ENCODE results near the gene GPR4.
"Not testable (repeated sequence)": the region's sequence is repeated elsewhere in the genome, so short reads cannot be mapped to it uniquely, and the experiment has no call there.

The GPR4 gene

GRCh38 chr19:45623984-45624383 lies 22.0 kb upstream of the GPR4 start:
- no peak for DNase-seq (ENCODE audit: low read depth in 2 of 2)

GRCh38 chr19:45621976-45622503 lies 20.0 kb upstream of the GPR4 start:
- no peak for DNase-seq (ENCODE audit: low read depth in 2 of 2)

GRCh38 chr19:45621389-45621788 lies 19.4 kb upstream of the GPR4 start:
- DNase-seq (ENCODE audit: low read depth in 2 of 2) = no peak

DNA sequence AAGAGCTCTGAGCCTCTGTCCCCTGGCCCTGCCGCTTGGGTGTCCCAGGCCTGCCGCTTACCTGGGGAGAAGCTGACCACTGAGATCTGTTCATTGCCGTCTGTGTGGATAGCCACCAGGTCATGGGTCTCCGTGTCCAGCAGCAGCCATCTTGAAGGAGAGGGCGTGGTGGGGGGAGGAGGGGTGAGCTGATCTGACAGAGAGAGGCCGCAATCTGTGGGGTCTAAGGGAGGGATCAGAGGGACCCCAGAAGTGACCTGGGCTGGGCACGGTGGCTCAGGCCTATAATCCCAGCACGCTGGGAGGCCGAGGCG lies 14.6 kb upstream of the GPR4 start:
- no peak for DNase-seq (ENCODE audit: low read depth in 2 of 2)

DNA sequence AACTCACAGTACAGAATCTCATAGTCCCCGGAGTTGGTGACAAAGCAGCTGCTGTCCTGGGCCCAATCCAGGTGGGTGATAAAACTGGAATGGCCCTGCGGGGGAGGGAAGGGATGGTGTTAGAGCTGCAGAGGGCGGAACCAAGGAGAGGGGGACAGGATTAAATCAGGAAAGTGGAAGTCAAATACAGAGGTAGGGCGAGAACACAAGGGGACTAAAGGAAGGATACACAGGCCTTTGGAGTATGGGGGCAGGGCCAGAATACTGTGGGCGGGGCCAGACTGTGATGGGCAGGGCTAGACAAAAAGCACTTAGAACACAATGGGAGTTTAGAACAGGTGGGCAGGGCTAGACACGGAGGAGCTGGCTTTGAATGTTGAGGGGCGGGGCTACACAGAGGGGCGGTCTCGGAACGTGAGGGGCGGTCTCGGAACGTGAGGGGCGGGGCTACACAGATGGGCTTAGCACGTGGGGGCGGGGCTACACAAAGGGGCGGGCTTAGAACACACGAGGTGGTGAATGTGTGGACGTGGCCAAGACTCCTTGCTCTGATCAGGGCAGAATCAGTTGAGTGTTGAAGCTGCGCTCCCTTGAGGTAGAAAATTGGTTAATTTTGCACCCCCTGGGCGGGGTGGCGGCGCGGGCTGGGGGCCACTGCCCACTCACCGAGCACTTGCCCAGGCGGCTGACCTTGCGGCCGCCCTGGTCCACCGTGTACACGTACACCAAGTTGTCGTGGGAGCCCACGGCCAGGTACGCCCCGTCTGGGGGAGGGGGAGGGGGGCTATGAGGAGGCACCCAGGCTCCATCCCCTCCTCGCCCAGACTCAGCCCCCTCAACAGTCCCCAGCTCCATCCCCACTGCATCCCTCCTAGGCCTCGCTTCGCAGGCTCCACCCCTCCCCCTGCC lies 14.0 kb upstream of the GPR4 start:
- peak; percentile 87 to 94 for DNase-seq (ENCODE audit: low read depth in 2 of 2)

DNA sequence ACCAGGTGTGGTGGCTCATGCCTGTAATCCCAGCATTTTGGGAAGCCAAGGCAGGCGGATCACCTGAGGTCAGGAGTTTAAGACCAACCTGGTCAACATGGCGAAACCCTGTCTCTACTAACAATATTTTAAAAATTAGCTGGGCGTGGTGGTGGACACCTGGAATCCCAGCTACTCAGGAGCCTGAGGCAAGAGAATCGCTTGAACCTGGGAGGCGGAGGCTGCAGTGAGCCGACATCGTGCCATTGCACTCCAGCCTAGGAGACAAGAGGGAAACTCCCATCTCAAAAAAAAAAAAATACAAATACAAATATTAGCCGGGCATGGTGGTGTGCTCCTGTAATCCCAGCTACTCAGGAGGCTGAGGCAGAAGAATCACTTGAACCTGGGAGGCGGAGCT lies 13.0 kb upstream of the GPR4 start:
- DNase-seq (ENCODE audit: low read depth in 2 of 2) = not testable (repeated sequence)

DNA sequence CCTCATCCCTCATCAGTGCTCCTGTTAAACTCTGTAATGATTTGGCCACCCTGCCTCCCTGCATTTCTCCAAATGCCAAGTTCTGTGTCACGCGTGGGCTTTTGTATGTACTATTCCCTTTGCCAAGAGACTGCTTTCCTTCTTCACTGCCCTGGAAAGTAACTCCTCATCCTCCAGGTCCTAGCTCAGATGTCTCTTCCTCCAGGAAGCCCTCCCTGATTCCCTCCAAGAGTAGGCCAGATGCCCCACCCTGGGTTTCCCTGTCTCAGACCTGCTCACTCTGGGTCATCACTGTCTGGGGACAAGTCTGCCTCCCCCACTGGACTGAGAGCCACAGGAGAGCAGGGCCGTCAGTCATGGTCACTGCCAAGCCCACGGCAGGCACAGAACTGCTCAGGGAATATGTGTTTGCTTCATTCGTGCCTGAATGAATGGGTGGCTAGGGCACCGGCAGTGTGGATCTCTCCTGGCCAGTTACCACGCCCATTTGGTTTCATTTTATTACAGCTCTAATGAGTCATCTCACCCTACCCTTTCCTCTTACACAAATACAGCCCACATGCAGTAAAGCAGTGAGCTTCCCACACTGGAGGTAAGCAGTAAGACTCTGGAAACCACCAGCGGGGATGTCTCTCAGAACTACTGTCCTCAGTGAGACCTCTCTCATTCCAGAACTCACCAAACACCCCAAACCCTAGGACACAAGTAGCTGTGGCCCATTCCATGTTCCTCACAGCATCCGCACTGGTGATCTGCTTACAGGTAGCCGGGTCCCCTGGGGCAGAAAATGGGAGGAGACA lies 12.1 kb upstream of the GPR4 start:
- peak; percentile 22 to 53 for DNase-seq (ENCODE audit: low read depth in 2 of 2)

DNA sequence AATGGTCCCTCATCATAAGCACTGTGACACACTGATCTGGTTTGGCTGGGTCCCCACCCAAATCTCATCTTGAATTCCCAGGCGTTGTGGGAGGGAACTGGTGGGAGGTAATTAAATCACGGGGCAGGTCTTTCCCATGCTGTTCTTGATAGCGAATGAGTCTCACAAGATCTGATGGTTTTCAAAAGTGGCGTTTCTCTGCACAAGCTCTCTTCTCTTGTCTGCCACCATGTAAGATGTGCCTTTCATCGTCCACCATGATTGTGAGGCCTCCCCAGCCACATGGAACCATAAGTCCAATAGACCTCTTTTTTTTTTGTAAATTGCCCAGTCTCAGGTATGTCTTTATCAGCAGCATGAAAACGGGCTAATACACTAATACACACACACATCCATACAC lies 6.9 kb upstream of the GPR4 start:
- DNase-seq (ENCODE audit: low read depth in 2 of 2) = no peak

DNA sequence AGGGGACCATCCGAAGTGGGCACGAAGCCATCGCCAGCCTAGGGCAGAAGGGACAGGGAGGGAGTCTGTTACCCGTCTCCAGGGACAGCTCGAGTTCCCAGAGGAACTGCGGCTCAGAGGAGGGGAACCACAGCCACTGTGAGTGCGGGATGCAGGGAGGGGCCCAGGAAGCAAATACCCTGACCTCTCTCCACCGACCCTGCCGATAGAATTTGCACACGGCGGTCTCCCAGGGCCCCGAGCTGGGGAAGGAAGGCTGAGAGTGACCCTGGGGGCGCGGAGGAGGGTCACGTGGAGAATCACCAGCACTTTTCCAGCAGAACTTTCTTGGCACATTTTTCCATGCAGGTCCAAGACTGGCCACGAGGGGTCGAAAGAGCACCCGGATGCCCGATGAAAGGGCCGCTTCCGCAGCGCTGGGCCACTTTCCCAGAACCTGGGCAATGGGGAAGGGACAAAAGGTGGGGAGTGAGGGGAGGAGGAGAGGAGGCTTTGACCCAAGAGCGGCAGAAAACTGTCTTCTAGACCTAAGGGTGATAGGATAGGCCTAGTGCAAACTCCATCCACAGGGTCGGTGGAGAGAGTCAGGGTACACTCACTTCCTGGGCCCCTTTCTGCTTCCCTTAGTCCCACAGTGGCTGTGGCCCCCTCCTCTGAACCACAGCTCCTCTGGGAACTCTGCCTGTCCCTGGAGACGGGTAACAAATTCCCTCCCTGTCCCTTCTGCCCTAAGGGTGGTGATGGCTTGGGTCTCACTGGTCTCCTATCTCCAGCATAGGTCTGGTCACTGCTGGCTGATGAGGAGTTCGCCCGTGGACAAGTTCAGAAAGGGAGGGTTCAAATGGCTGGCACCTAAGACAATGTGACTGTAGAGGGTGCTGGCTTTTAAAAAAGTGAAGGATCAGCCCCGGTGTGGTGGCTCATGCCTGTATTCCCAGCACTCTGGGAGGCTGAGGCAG lies 5.3 kb upstream of the GPR4 start:
- DNase-seq (ENCODE audit: low read depth in 2 of 2) = peak; percentile 17 to 32

DNA sequence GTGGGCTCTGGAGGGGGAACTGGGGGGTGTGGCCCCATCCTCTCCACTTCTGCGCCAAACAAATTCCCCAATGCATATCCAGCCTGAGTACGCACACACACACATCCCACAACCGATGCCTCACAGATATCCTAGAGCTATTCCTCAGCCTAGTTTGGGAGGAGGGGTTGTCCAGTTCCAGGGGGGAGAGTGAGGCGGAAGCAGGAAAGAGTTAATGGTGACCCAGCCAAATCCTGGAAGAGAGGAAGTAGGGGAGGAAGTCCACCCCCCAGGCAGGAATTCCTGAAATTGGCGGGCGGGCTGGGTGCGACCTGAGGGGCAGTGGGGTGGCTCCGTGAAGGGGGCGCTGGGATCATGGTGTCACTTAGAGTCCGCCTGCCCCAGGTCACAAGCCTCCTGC lies 897 bp downstream of the GPR4 start:
- DNase-seq (ENCODE audit: low read depth in 2 of 2) = no peak

DNA sequence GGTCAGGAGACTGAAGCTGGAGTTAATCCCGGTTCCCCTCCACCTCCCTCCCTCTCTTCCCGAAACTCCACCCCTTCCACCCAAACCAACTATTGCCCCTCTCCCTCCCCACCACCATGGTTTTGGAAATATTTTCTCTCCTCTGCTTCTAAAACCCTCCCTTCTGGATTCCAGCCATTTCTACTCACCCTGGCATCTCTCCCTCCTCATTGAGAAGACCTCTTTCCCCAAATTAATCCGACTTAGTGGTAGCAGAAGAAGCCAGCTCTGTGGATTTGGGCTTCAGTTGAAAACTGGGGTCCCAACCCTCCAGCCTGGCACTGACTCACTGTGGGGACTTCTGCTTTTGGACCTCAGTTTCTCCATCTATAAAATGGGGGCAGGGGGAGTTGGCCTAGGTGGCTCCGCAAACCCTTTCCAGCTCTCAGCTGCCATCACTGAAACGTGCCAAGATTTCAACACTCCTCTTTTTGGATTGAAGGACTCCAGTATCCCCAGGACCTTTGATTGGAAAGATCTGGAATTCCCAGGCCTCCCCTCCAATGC lies 1.6 kb downstream of the GPR4 start:
- no peak for DNase-seq (ENCODE audit: low read depth in 2 of 2)

DNA sequence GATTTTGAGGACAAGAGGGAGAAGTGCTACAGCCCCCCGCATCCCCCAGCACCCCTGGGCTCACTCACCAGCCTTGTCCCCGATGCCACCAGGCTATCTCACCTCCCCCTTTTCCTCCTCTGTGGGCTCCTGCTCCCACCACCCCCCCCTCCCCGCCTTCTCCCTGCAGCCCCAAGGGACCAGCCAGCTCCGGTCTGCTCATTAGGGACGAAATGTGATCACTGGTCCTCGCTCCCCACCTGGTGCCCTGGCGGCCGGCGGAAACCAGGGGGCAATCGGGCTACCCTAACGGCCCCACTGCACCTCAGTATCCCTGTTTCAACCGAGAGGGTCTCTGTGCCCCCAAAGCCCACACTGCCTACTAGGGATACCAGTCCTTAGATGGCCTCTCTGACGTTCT lies 2.7 kb downstream of the GPR4 start:
- no peak for DNase-seq (ENCODE audit: low read depth in 2 of 2)

- DNase-seq (ENCODE audit: low read depth in 2 of 2) = no peak
Observed at GRCh38 chr19:45598267-45599001, 3.6 kb downstream of the GPR4 start.

- DNase-seq (ENCODE audit: low read depth in 2 of 2) = no peak
Observed at GRCh38 chr19:45597425-45598111, 4.4 kb downstream of the GPR4 start.

GRCh38 chr19:45595814-45596213 lies 6.2 kb downstream of the GPR4 start:
- DNase-seq (ENCODE audit: low read depth in 2 of 2) = no peak

- no peak for DNase-seq (ENCODE audit: low read depth in 2 of 2)
Observed at GRCh38 chr19:45593520-45593919, 8.5 kb downstream of the GPR4 start.

DNA sequence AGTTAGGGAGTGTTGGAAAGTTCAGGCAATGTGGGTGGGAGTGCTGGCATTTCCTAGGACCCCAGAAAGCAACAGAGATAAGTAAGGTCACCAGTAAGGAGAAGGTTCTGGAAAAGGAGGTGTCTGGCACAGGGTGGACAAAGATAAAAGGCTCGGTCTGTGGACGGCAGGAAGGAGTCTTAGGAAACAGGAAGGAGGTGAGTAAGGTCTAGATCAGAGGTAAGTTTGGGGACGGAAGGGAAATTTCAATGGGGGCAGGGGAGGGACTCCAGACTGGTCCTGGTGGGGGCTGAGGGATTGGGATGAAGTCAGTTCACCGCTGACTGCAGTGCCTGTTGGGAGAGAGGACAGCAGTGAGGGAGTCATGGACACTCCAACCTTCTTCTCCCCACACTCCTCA lies 9.6 kb downstream of the GPR4 start:
- DNase-seq (ENCODE audit: low read depth in 2 of 2) = no peak

- DNase-seq (ENCODE audit: low read depth in 2 of 2) = no peak
Observed at GRCh38 chr19:45591638-45592005, 10.4 kb downstream of the GPR4 start.

DNA sequence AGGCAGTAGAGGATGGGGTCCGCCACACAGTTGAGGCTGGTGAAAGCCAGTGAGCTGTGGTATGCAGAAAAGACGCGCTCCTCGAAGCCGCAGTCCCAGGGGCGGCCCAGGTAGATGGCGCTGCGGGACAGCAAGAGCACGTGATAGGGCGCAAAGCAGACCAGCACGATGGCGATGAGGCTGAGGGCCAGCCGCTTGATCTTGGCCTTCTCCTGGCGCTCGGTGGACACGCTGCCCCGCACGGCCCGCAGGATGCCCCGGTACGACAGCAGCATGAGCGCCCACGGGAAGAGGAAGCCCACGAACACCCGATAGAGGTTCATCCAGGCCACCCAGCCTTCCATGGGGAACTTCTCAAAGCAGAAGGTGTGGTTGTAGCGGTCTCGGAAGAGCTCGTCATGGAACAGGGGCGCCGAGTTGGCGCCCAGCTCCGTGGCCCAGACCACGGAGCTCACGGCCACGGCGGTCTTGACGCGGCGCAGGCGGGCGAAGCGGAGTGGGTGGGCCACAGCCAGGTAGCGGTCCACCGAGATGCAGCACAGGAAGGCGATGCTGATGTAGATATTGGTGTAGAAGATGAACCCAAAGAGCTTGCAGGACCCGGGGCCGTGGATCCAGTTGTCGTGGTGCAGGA lies 10.9 kb downstream of the GPR4 start:
- peak; percentile 29 to 35 for DNase-seq (ENCODE audit: low read depth in 2 of 2)

Data from stimulated activated CD4-positive, alpha-beta T cell treated with anti-CD3 and anti-CD28 coated beads, Interleukin-4, amount 100 ng/mL, for 48 hours (primary cell).